Activated CD8-positive, alpha-beta memory T cell treated with anti-CD3 and anti-CD28 coated beads, Interleukin-2, amount 50 U/mL, for 48 hours (primary cell): ENCODE results near the gene LRP11.
"Not testable (repeated sequence)": the region's sequence is repeated elsewhere in the genome, so short reads cannot be mapped to it uniquely, and the experiment has no call there.

Experiments
- DNase-seq: peaks from one replicate; pipeline ENCODE4 v3.0.0-alpha.2; 2020

Gene LRP11, protein sequence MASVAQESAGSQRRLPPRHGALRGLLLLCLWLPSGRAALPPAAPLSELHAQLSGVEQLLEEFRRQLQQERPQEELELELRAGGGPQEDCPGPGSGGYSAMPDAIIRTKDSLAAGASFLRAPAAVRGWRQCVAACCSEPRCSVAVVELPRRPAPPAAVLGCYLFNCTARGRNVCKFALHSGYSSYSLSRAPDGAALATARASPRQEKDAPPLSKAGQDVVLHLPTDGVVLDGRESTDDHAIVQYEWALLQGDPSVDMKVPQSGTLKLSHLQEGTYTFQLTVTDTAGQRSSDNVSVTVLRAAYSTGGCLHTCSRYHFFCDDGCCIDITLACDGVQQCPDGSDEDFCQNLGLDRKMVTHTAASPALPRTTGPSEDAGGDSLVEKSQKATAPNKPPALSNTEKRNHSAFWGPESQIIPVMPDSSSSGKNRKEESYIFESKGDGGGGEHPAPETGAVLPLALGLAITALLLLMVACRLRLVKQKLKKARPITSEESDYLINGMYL

GRCh38 chr6:149863698-149864577 lies at the start of gene LRP11:
Gene LRP11 (minus strand): TSS chr6:149864359. CDS start chr6:149864020, 339 bp downstream.
- peak; percentile 92 for DNase-seq

- DNase-seq: no peak
These were observed 49.5 kb upstream of the LRP11 start for GRCh38 chr6:149913540-149914240.

DNA sequence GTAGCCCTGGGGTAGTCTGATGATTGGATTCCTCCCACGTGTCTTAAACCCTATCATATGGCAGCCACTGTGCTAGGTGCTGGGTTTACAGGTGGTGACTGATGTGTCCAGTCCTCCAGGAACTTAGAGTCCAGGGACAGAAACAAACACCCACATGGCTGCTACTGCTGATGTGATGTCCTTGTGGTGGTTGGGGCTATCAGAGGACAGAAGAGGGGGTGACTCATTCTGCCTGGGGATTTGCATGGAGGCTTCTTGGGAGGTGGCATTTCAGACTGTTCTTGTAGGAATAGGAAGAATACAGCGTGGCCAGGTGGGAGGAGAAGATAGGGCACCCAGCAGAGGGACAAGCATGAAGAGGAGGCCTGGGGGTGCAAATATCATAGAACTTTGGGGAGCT lies 48.9 kb upstream of the LRP11 start:
- DNase-seq: no peak

- not testable (repeated sequence) for DNase-seq
These were observed 48.5 kb upstream of the LRP11 start for GRCh38 chr6:149912680-149913079.

GRCh38 chr6:149910721-149911151 lies 46.6 kb upstream of the LRP11 start:
- DNase-seq: no peak

DNA sequence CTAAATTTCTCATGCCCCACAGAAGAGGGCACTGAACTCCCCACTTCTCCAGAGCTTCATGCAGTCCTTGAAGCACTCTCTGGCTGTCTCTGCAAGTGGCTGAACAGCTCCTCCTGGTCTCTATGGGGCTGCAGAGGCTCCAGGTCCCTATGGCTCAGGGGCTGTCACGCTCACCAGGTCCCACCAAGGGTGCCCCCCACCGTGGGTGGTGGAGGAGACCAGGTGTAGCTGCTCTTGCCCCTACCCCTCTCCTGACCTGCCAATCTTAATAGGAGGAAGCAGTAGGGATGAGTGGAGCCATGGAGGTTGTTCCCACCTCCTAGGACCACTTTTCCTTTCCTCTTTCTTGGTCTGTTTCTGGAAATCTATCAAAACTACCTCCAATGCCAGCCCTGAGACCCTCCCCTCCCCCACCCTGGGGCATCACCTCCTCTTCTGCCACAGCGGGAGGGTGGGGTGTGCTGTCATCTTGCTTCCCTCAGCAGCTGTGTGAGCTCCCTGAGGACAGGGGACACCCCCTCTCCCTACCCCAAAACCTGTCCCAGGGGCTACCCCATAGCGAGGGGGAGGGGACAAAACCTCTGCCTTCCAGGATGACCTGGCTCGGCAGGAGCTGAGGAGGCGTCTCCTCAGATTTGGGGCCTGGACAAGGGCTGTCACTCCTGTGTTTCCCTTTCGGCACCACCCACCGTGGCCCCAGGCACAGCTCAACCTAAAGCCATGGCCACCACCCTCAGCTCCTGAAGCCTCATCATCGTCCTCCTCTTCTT lies 45.7 kb upstream of the LRP11 start:
- no peak for DNase-seq

- not testable (repeated sequence) for DNase-seq
These were observed 44.3 kb upstream of the LRP11 start for GRCh38 chr6:149908480-149908879.

DNA sequence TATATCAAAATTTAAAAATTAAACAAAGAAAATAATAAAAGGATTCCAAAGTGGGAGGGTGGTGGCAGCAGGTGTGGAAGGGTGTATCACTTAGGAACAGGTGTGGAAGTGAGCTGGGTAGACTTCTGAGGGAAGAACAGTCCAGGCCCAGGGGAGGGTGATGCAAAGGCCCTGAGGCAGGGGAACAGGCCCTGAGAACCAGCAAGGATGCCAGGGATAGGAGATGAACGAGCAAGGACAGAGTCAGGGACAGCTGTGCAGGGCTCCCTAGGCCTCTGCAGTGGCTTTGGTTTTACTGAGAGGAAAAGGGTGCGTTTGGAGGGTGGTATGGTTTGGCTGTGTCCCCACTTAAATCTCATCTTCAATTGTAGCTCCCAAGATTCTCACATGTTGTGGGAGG lies 43.2 kb upstream of the LRP11 start:
- DNase-seq: no peak

DNA sequence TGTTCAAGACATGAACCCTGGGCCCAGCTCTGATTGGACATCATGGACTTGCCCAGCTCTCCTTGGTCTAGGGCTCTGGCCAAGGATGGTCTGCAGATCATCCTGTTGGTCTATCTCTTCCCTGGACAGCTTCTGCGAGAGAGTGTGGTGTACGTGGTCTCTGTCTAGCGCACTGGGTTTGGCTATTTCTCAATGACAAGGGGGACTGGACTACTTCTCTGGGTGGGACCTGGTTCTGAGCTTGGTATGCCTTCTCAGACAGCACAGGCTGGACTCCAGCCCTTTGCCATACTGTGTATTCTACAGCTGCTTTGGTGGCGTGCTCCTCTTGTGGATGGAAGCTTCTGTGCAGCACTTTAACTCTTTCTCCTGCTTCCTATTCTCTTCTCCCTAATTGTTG lies 42.2 kb upstream of the LRP11 start:
- no peak for DNase-seq

- no peak for DNase-seq
These were observed 41.8 kb upstream of the LRP11 start for GRCh38 chr6:149905911-149906371.

GRCh38 chr6:149905371-149905910 lies 41.3 kb upstream of the LRP11 start:
- DNase-seq: no peak

DNA sequence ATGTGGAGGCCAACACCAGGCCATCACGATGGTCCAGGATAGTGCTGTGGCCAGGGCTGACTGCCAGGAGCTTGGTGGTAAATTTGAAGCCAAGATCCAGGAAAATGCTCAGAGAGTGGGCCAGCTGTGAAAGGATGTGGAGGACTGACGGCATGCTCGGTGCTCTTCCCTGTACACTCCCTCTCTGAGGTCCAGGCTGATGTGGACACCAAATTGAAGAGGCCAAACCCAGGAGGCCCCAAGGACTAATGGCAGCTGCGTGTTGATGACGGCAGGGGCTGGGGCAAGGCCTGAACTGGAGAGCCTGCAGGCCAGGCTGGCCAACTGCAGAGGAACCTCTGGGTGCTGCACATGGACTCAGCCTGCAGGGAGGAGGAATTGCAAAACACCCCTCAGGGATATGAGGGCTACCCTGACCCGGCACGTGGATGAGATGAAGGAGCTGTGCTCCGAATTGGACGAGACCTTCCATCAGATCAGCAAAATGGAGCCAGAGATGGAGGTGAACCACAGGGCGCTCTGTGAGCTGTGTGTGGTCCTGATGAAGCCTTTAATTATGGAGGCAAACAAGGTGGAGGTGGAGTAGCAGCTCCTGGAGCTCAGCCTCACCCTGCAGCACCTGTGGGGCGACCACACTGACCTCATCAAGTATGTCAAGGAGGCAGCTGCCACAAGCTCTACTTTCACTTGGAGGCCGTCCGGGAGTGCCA lies 40.7 kb upstream of the LRP11 start:
- no peak for DNase-seq

GRCh38 chr6:149903938-149904611 lies 39.9 kb upstream of the LRP11 start:
- no peak for DNase-seq

GRCh38 chr6:149901444-149902140 lies 37.4 kb upstream of the LRP11 start:
- no peak for DNase-seq

GRCh38 chr6:149900620-149901443 lies 36.7 kb upstream of the LRP11 start:
- DNase-seq: peak; percentile 36

GRCh38 chr6:149899926-149900619 lies 35.9 kb upstream of the LRP11 start:
- DNase-seq: no peak

GRCh38 chr6:149899486-149899885 lies 35.3 kb upstream of the LRP11 start:
- no peak for DNase-seq

GRCh38 chr6:149898966-149899365 lies 34.8 kb upstream of the LRP11 start:
- DNase-seq: no peak
